ENCODE results near the gene GPR50. TPM values are rescaled to one million over a fixed set of nuclear protein-coding genes. Genes with fewer than 3 reads are reported as not detected.
A peak's percentile ranks its signal among the peaks of the same experiment; 100 is the strongest.

GPR50 gene
- total and polyA plus RNA-seq, 4 donors, result not detected

GRCh38 chrX:151167791-151168345 lies 8.5 kb upstream of the GPR50 start:
- Histone ChIP-seq H3K9ac (ENCODE audit: insufficient read depth in 1 of 2, low read length in 2 of 2) (no peak overlapping the region), H3K9me3 (ENCODE audit: control insufficient read depth in 4 of 4, insufficient read depth in 3 of 4, low read length in 3 of 4) (peaks cover 0 to 2% (median 0%) of the 10 kb centered on the region in 4 donors), H3K36me3 (ENCODE audit: control insufficient read depth in 4 of 4, insufficient read depth in 4 of 4, low read length in 4 of 4) (no peaks in the 10 kb centered on the region), H3K27ac (ENCODE audit: low read depth in 1 of 2, low read length in 1 of 2) (no peak overlapping the region), H3K4me1 (ENCODE audit: control insufficient read depth in 5 of 5, insufficient read depth in 5 of 5, low read length in 5 of 5) (no peaks in the 10 kb centered on the region), H3K4me3 (no peak overlapping the region), H3K27me3 (ENCODE audit: control insufficient read depth in 3 of 3, insufficient read depth in 3 of 3, low read length in 2 of 3) (peaks cover 2 to 12% (median 4%) of the 10 kb centered on the region in 3 donors)
- ATAC-seq (ENCODE audit: insufficient read depth, low FRiP score), result no peak
- no peak for DNase-seq
- no peak for TF ChIP-seq CTCF (IDR thresholded peaks at IDR 0.05; ENCODE audit: control extremely low read depth, extremely low read depth)
- WGBS, 2 donors, result 63 to 70% methylated on average over 7 of the region's 7 CpGs

GRCh38 chrX:151169783-151170182 lies 6.6 kb upstream of the GPR50 start:
- no peak for DNase-seq
- no peak for ATAC-seq (ENCODE audit: insufficient read depth, low FRiP score)
- Histone ChIP-seq H3K9ac (ENCODE audit: insufficient read depth in 1 of 2, low read length in 2 of 2) (no peak overlapping the region), H3K4me1 (ENCODE audit: control insufficient read depth in 5 of 5, insufficient read depth in 5 of 5, low read length in 5 of 5) (no peaks in the 10 kb centered on the region), H3K9me3 (ENCODE audit: control insufficient read depth in 4 of 4, insufficient read depth in 3 of 4, low read length in 3 of 4) (peaks cover 0 to 3% (median 0%) of the 10 kb centered on the region in 4 donors), H3K4me3 (no peak overlapping the region), H3K27me3 (ENCODE audit: control insufficient read depth in 3 of 3, insufficient read depth in 3 of 3, low read length in 2 of 3) (peaks cover 14 to 18% (median 16%) of the 10 kb centered on the region in 3 donors), H3K36me3 (ENCODE audit: control insufficient read depth in 4 of 4, insufficient read depth in 4 of 4, low read length in 4 of 4) (no peaks in the 10 kb centered on the region), H3K27ac (ENCODE audit: low read depth in 1 of 2, low read length in 1 of 2) (no peak overlapping the region)
- no peak for TF ChIP-seq CTCF (IDR thresholded peaks at IDR 0.05; ENCODE audit: control extremely low read depth, extremely low read depth)
- WGBS, 2 donors, result 82 to 89% methylated on average over 1 of the region's 1 CpG

GRCh38 chrX:151174581-151175282 lies 1.7 kb upstream of the GPR50 start:
- WGBS, 2 donors, result 3 to 37% methylated on average over 33 to 37 of the region's 37 CpGs
- no peaks in the 10 kb centered on the region for H3K4me1 ChIP-seq (ENCODE audit: control insufficient read depth in 5 of 5, insufficient read depth in 5 of 5, low read length in 5 of 5)
- no peak overlapping the region for H3K9ac ChIP-seq (ENCODE audit: insufficient read depth in 1 of 2, low read length in 2 of 2)
- no peak overlapping the region for H3K4me3 ChIP-seq
- H3K36me3 ChIP-seq (ENCODE audit: control insufficient read depth in 4 of 4, insufficient read depth in 4 of 4, low read length in 4 of 4), result no peaks in the 10 kb centered on the region
- ATAC-seq (ENCODE audit: insufficient read depth, low FRiP score) (peak; percentile 10), DNase-seq (peak in 1 of 3 donors; percentile 1)
- H3K27ac ChIP-seq (ENCODE audit: low read depth in 1 of 2, low read length in 1 of 2), result no peak overlapping the region
- TF ChIP-seq CTCF (IDR thresholded peaks at IDR 0.05; ENCODE audit: control extremely low read depth, extremely low read depth), result no peak
- H3K9me3 ChIP-seq (ENCODE audit: control insufficient read depth in 4 of 4, insufficient read depth in 3 of 4, low read length in 3 of 4), result peaks cover 0 to 14% (median 2%) of the 10 kb centered on the region in 4 donors
- H3K27me3 ChIP-seq (ENCODE audit: control insufficient read depth in 3 of 3, insufficient read depth in 3 of 3, low read length in 2 of 3), result peaks cover 21 to 55% (median 42%) of the 10 kb centered on the region in 3 donors

All from lung (tissue), 12 donors.